SK-N-SH (cell line): Measurements from ENCODE around the gene EXOC8. TPM values are rescaled to one million over a fixed set of nuclear protein-coding genes. Genes with fewer than 3 reads are reported as not detected.

Source experiments
- CTCF ChIA-PET: fragments of 300-600, 350-600 bp; formaldehyde crosslinking; extraction: SDS; loops from one replicate; lab custom pipeline; 2021; lab: Yijun Ruan, JAX
- POLR2A ChIA-PET: fragments of 350-600 bp; sonication (Branson Sonifier 250); formaldehyde crosslinking; extraction: SDS; loops from one replicate; lab custom pipeline; 2020; ENCODE audit warnings: antibody characterized with exemption, inconsistent platforms; lab: Yijun Ruan, JAX
- DNase-seq: peaks from one replicate; pipeline ENCODE4 v3.0.0; 2012
- H2AFZ ChIP-seq: fragments of 200-600 bp; sonication (generic); 2 replicates; pipeline ENCODE4 v1.8.1; 2016; ENCODE audit warnings: antibody characterized with exemption, mild to moderate bottlenecking, low read depth
- H3F3A ChIP-seq: fragments of 200-600 bp; sonication (generic); replicated peaks from 2 replicates; pipeline ENCODE3; 2016; ENCODE audit warnings: antibody characterized with exemption, mild to moderate bottlenecking; ENCODE audit not compliant: insufficient read depth
- H3K27ac ChIP-seq, 2 experiments: fragments of 200-500 bp in 1 of 2; fragments of 200-600 bp in 1 of 2; sonication (Bioruptor generic) in 1 of 2; sonication (generic), shearing (Covaris generic) in 1 of 2; 2 replicates each; pipeline versions ENCODE4 v1.5.1 to v1.6.1; 2014 to 2016; ENCODE audit warnings: low read depth in 2 of 2, inconsistent platforms in 1 of 2, low read length in 1 of 2, mild to moderate bottlenecking in 1 of 2, mixed read lengths in 1 of 2
- H3K27me3 ChIP-seq: fragments of 200-600 bp; sonication (generic), shearing (Covaris generic); 2 replicates; pipeline ENCODE4 v1.6.1; 2016; ENCODE audit warnings: mixed run types; ENCODE audit not compliant: insufficient read depth
- H3K36me3 ChIP-seq, 2 experiments: fragments of 200-500 bp in 1 of 2; fragments of 200-600 bp in 1 of 2; sonication (Bioruptor generic) in 1 of 2; sonication (generic) in 1 of 2; replicated peaks in 1 of 2; 2 replicates each; pipeline versions ENCODE3 to v1.5.1; 2014 to 2016; ENCODE audit warnings: low read length in 1 of 2, mild to moderate bottlenecking in 1 of 2; ENCODE audit not compliant: insufficient read depth in 2 of 2, control insufficient read depth in 1 of 2
- H3K4me1 ChIP-seq, 2 experiments: fragments of 200-500 bp in 1 of 2; fragments of 200-600 bp in 1 of 2; sonication (Bioruptor generic) in 1 of 2; sonication (generic), shearing (Covaris generic) in 1 of 2; 2 replicates each; pipeline versions ENCODE4 v1.5.1 to v1.6.1; 2014 to 2016; ENCODE audit warnings: low read depth in 1 of 2, low read length in 1 of 2, mixed run types in 1 of 2; ENCODE audit not compliant: insufficient read depth in 2 of 2, control insufficient read depth in 1 of 2
- H3K4me2 ChIP-seq: fragments of 200-600 bp; sonication (generic), shearing (Covaris generic); 2 replicates; pipeline ENCODE4 v1.6.1; 2017; ENCODE audit warnings: mixed run types
- H3K4me3 ChIP-seq, 2 experiments: fragments of 200-500 bp in 1 of 2; fragments of 200-600 bp in 1 of 2; sonication (Bioruptor generic) in 1 of 2; sonication (generic), shearing (Covaris generic) in 1 of 2; 2 replicates each; pipeline versions ENCODE4 v1.5.1 to v1.8.1; 2014 to 2016; ENCODE audit warnings: low read depth in 2 of 2, inconsistent platforms in 1 of 2, low read length in 1 of 2, mild to moderate bottlenecking in 1 of 2, mixed read lengths in 1 of 2, moderate library complexity in 1 of 2
- H3K79me2 ChIP-seq: fragments of 200-600 bp; sonication (generic); 2 replicates; pipeline ENCODE4 v1.8.1; 2017; ENCODE audit warnings: mild to moderate bottlenecking; ENCODE audit not compliant: insufficient read depth
- H3K9ac ChIP-seq: fragments of 200-600 bp; sonication (generic); 2 replicates; pipeline ENCODE4 v1.6.1; 2017; ENCODE audit warnings: mixed run types
- H3K9me2 ChIP-seq: fragments of 200-600 bp; sonication (generic); 2 replicates; pipeline ENCODE4 v1.6.1; 2017; ENCODE audit warnings: mixed run types
- H3K9me3 ChIP-seq: fragments of 200-600 bp; sonication (generic); 2 replicates; pipeline ENCODE4 v1.6.1; 2017; ENCODE audit warnings: mixed run types, mild to moderate bottlenecking, moderate library complexity
- H4K20me1 ChIP-seq: fragments of 200-600 bp; sonication (generic); 2 replicates; pipeline ENCODE4 v1.6.1; 2017; ENCODE audit warnings: mild to moderate bottlenecking, mixed run types; ENCODE audit not compliant: insufficient read depth
- CTCF ChIP-seq: fragments of 200-600 bp; sonication (generic); IDR thresholded peaks from 2 replicates; pipeline ENCODE4 v1.6.1; 2017; ENCODE audit warnings: antibody characterized with exemption, mild to moderate bottlenecking, moderate library complexity
- EP300 ChIP-seq, 2 experiments: IDR thresholded peaks; 2 replicates each; pipeline versions ENCODE4 v1.4.0 to v1.6.1; 2012; ENCODE audit warnings: borderline replicate concordance in 1 of 2, low read depth in 1 of 2, low read length in 1 of 2
- EZH2phosphoT487 ChIP-seq: fragments of 200-600 bp; sonication (generic); IDR thresholded peaks from 2 replicates; pipeline ENCODE4 v1.6.1; 2017; ENCODE audit warnings: low read depth, mixed run types, mild to moderate bottlenecking, antibody characterized with exemption, moderate library complexity, borderline replicate concordance
- FOSL2 ChIP-seq: IDR thresholded peaks from 2 replicates; pipeline ENCODE4 v1.4.0; 2012; ENCODE audit warnings: low read depth, mild to moderate bottlenecking, moderate library complexity, borderline replicate concordance
- RAD21 ChIP-seq: IDR thresholded peaks from 2 replicates; pipeline ENCODE4 v1.6.1; 2012; ENCODE audit warnings: mild to moderate bottlenecking, low read length
- REST ChIP-seq: IDR thresholded peaks from 2 replicates; pipeline ENCODE4 v1.6.1; 2012; ENCODE audit warnings: mild to moderate bottlenecking, low read depth, low read length, moderate library complexity
- TAF1 ChIP-seq: IDR thresholded peaks from 2 replicates; pipeline ENCODE4 v1.6.1; 2012; ENCODE audit warnings: low read depth, mild to moderate bottlenecking, low read length, moderate library complexity, borderline replicate concordance
- USF1 ChIP-seq: IDR thresholded peaks from 2 replicates; pipeline ENCODE4 v1.4.0; 2012; ENCODE audit warnings: low read depth, borderline replicate concordance
- ZBTB33 ChIP-seq: IDR thresholded peaks from 2 replicates; pipeline ENCODE4 v1.4.0; 2012; ENCODE audit warnings: low read depth, borderline replicate concordance
- WGBS: methylation state at CpG from one replicate; pipeline ENCODE4 v1.1.6; 2017; ENCODE audit warnings: low lambda C conversion rate; 5-methylcytosine and 5-hydroxymethylcytosine counted together
- polyA plus RNA-seq, 3 experiments: library from polyadenylated mRNA; depleted of rRNA; stranded (reverse); fragments of >200 nt; gene quantifications; 2 replicates each; pipeline ENCODE4 v1.2.3, GENCODE V29; 2012

EXOC8 gene
- polyA plus RNA-seq, 1 of the 3 experiments (the other 2 are of a cell fraction): 2.1 TPM

GRCh38 chr1:231353086-231353485 is 15.4 kb upstream of the EXOC8 start:
- 53% methylated on average over 2 of the region's 2 CpGs for WGBS
- Histone ChIP-seq H4K20me1 (no peaks in the 10 kb centered on the region), H2AFZ (no peak overlapping the region), H3K4me2 (no peak overlapping the region), H3K36me3 (peaks cover 45 to 57% of the 10 kb centered on the region in 2 experiments), H3K4me1 (peaks cover 0 to 2% of the 10 kb centered on the region in 2 experiments; a peak in 1 of 4 replicates), H3K27ac (no peak overlapping the region), H3K9me3 (no peaks in the 10 kb centered on the region), H3F3A (peaks cover 5% of the 10 kb centered on the region), H3K27me3 (no peaks in the 10 kb centered on the region), H3K4me3 (no peak overlapping the region), H3K9me2 (no peaks in the 10 kb centered on the region), H3K9ac (no peak overlapping the region), H3K79me2 (peaks cover 4% of the 10 kb centered on the region; the same call in 1 of the 2 replicates)
- DNase-seq: no peak
- TF ChIP-seq REST (no peak), ZBTB33 (no peak), FOSL2 (no peak), RAD21 (no peak), EP300 (IDR thresholded peaks at IDR 0.05; ENCODE audit: borderline replicate concordance in 1 of 2, low read depth in 1 of 2, low read length in 1 of 2) (no peak)
- CTCF ChIA-PET: interaction anchor here (1.1 to 2.9 kb wide), 2 partner anchors 231 to 250 kb away, joined by 4 to 7 read pairs; no protein-coding TSS in a partner anchor
- POLR2A ChIA-PET: no interaction called here

GRCh38 chr1:231351816-231352215 is 14.2 kb upstream of the EXOC8 start:
- Histone ChIP-seq H3K36me3 (peaks cover 50 to 68% of the 10 kb centered on the region in 2 experiments), H3K9me2 (no peaks in the 10 kb centered on the region), H3K79me2 (peaks cover 4% of the 10 kb centered on the region; the same call in 1 of the 2 replicates), H3K4me1 (no peaks in the 10 kb centered on the region), H3K27me3 (no peaks in the 10 kb centered on the region), H3K4me2 (no peak overlapping the region), H3F3A (no peaks in the 10 kb centered on the region), H3K9me3 (no peaks in the 10 kb centered on the region), H2AFZ (no peak overlapping the region), H3K9ac (no peak overlapping the region), H3K4me3 (no peak overlapping the region), H4K20me1 (no peaks in the 10 kb centered on the region), H3K27ac (no peak overlapping the region)
- ChIA-PET POLR2A (no interaction called here), CTCF (interaction anchor here (1.1 kb wide), 1 partner anchor 232 kb away, joined by 4 read pairs; no protein-coding TSS in a partner anchor)
- DNase-seq: no peak
- 85% methylated on average over 2 of the region's 2 CpGs for WGBS
- TF ChIP-seq REST (no peak), TAF1 (no peak), USF1 (no peak), CTCF (no peak), EZH2phosphoT487 (no peak)
